AG09309 (cell line): ENCODE measurements around the gene LBX2.

Experiments used
- DNase-seq: peaks from one replicate; pipeline ENCODE4 v3.0.0-alpha.2; 2010; ENCODE audit warnings: low read depth
- H3K4me3 ChIP-seq: 2 replicates; pipeline ENCODE4 v1.5.1; 2011; ENCODE audit warnings: mild to moderate bottlenecking, low read depth, low read length, moderate library complexity; ENCODE audit not compliant: control insufficient read depth
- TF ChIP-seq, protein P1 (sequence below): IDR thresholded peaks from 2 replicates; pipeline ENCODE4 v1.5.1; 2011; ENCODE audit warnings: mild to moderate bottlenecking, low read depth, low read length, inconsistent platforms; ENCODE audit not compliant: insufficient read depth, control insufficient read depth; ENCODE audit errors: missing control alignments

LBX2 gene

DNA sequence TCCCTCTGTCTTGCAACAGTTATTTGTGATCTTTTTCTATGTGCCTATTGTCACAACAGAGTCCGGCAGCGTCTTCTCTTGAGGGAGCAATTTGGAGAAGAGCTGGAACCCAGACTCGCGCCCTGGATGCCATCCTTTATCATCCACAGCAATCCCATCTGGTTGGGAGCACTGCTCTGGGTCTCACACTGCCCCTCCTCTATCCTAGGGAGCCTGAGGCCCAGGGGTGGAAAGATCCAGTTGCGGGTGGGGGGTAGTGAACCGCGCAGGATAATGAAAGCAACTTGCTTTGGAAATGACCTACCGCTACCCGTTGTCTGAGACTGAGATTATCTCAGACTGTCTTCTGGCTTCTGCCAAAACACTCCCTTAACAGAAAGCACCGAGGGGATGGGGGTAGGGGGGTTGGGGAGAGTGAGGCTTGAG is 40.5 kb downstream of the LBX2 start:
- TF ChIP-seq, protein P1, sequence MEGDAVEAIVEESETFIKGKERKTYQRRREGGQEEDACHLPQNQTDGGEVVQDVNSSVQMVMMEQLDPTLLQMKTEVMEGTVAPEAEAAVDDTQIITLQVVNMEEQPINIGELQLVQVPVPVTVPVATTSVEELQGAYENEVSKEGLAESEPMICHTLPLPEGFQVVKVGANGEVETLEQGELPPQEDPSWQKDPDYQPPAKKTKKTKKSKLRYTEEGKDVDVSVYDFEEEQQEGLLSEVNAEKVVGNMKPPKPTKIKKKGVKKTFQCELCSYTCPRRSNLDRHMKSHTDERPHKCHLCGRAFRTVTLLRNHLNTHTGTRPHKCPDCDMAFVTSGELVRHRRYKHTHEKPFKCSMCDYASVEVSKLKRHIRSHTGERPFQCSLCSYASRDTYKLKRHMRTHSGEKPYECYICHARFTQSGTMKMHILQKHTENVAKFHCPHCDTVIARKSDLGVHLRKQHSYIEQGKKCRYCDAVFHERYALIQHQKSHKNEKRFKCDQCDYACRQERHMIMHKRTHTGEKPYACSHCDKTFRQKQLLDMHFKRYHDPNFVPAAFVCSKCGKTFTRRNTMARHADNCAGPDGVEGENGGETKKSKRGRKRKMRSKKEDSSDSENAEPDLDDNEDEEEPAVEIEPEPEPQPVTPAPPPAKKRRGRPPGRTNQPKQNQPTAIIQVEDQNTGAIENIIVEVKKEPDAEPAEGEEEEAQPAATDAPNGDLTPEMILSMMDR = no peak
- H3K4me3 ChIP-seq = peak overlapping the region; percentile 75

GRCh38 chr2:74458132-74458937 is 41.1 kb downstream of the LBX2 start, which contains the start of gene WBP1:
Gene WBP1 (plus strand): TSS chr2:74458438. CDS start chr2:74458603, 165 bp downstream.
- peak; percentile 100 for DNase-seq
- peak within 1 kb of the TSS; percentile 75 for H3K4me3 ChIP-seq
- TF ChIP-seq, protein P1 = no peak

More for the DNA sequence above, 40.5 kb downstream of the LBX2 start:
- no peak for DNase-seq

- TF ChIP-seq, protein P1 = no peak
- H3K4me3 ChIP-seq = peak overlapping the region; percentile 68
- DNase-seq = no peak
Observed at GRCh38 chr2:74457549-74458131, 41.8 kb downstream of the LBX2 start.

DNA sequence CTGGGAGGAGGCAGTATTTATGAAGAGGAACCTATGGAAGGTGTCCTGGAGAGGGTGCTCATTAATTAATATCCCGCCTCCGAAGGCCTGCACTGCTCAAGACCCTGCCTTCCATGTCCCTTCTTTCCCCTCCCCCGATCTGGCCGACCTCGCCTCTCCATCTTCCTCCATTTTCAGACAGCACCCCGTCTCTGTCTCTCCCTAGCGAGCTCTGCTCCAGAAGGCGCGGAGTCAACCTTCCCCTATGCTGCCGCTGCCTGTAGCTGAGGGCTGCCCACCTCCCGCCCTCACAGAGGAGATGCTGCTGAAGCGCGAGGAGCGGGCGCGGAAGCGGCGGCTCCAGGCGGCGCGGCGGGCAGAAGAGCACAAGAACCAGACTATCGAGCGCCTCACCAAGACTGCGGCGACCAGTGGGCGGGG is 42.3 kb downstream of the LBX2 start:
- TF ChIP-seq, protein P1 = no peak
- H3K4me3 ChIP-seq = peak overlapping the region; percentile 68
- DNase-seq = no peak

- H3K4me3 ChIP-seq = peak within 1 kb of the TSS; percentile 83
- TF ChIP-seq, protein P1 = no peak
- DNase-seq = peak; percentile 95
Observed at GRCh38 chr2:74454654-74455511, 44.5 kb downstream of the LBX2 start, which contains the start of gene INO80B. Gene INO80B (plus strand): TSS chr2:74455087. CDS start chr2:74455117, 30 bp downstream.

DNA sequence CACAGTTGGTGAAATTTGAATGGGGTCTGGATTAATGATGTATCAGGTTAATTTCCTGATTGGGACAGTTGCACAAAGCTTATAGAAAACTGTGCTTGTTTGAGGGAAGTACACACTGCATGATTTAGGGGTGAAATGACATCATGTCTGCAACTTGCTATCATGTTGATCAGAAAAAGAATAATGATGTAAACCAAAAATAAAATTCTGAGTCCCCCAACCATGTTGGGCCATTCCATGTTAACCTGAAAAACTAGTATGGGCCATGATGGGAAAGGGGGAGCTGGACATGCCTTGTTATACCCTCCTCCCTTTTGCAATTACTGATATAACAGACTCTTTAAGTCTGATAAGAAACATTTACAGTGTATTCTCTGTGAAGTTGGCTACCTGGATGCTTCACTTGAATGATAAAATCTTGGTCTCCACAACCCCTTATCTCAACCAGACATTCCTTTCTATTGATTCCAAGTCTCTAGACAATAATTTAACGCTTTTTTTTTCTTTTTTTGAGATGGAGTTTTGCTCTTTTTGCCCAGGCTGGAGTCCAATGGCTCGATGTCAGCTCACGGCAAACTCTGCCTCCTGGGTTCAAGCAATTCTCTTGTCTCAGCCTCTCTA is 48.7 kb downstream of the LBX2 start:
- DNase-seq = no peak
- TF ChIP-seq, protein P1 = no peak
- no peak overlapping the region for H3K4me3 ChIP-seq
